Fibroblast of skin of left quadriceps (primary cell): ENCODE measurements around the gene FOXN3.
A peak's percentile ranks its signal among the peaks of the same experiment; 100 is the strongest.

Source experiments
- DNase-seq, 2 experiments: peaks; one replicate each; pipeline ENCODE4 v3.0.0-alpha.2; 2013; ENCODE audit warnings: low read depth in 2 of 2

FOXN3 gene

DNA sequence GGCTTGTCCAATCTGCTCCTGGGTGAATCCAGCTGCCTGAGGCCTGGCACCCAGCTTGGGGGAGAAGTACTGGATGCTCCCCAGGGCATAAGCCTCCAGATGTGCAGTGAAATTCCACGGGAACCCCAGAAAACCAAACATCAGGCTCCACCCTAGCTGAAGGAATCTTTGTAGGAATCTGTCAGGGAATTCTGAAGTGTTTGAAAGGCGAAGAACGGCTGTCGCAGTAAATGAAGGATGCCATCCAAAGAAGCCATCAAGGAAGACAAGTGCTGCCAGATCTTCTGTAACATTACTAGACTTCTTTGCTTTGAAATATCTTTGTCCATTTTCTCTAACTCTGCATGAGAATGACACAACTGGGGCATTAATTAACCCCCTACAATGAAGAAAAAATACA, 219.4 kb downstream of the FOXN3 start:
- DNase-seq: no peak

- DNase-seq: no peak
Observed at GRCh38 chr14:89196545-89196944, 220.5 kb downstream of the FOXN3 start.

GRCh38 chr14:89194376-89194775, 222.7 kb downstream of the FOXN3 start:
- DNase-seq: no peak

DNA sequence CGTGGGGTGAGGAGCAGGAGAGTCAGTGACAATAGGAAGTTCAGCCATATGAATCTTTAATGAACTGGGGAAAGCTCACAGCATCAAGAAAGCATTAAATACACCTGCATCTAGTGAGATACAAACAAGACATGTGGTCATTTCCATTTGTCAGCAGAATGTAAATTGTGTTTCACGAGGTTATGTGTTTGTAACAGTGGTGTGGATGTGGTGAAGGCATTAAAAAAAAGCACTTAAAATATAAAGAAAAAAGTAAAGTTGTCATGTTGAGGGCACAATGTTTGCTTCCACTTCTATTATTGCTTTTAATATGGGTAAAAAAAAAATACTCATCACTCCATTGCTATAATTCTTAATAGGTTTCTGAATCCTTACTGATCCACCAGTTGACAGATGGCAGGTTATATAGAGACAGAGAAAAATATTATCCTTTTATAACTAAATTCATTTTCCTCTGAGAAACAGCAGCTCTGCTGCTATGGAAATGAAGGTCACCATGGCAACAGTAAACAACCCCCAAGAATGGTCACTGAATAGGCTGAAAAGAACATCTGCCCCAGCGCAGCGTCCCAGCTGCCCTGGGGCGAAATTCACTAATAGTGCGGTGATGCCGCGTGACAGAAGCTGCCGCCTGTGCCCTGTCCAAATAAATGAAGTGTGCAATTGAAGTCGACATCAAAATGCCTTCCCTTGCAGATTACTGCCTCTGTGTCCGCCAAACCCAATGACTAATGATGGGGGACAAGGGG, 226.1 kb downstream of the FOXN3 start:
- no peak for DNase-seq

DNA sequence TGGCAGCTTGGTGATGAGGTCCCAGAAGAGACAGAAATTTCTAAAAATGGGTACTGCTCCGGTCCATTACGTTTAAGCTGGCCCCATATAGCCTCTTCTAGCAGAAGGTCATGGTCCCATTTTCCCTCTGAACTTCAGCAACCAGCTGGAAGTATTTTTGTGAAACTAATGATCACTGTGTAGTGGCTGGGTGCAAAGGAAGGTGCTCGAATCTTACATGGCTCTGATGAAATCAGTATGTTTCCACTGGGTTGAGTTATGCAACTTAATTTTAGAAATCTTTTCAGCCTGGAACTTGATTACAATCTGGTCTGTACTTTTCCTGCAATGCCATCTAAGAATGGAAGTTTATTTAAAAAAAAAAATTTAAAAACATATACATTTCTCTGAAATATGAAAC, 228.5 kb downstream of the FOXN3 start:
- DNase-seq: no peak

DNA sequence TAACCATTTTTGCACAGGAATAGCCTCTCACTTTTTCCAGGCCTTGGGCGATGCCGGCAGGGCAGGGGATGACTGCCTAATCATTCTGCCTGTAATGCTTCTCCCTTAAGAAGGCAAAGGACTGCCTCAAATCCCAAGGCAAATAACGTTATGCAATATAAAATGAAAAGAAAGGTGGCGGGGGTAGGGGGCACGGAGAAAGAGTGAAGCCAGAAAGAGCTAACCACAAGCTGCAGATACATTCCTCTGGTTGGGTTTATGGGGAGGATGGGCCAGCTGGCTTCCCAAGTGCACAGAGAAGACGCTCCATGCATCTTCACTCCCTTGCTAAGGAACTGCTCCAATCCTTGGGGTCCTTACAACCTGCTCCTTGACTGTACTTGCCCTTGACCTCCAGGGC, 229.5 kb downstream of the FOXN3 start:
- peak; percentile 26 to 29 for DNase-seq

GRCh38 chr14:89186856-89187376, 230.1 kb downstream of the FOXN3 start:
- no peak for DNase-seq

DNA sequence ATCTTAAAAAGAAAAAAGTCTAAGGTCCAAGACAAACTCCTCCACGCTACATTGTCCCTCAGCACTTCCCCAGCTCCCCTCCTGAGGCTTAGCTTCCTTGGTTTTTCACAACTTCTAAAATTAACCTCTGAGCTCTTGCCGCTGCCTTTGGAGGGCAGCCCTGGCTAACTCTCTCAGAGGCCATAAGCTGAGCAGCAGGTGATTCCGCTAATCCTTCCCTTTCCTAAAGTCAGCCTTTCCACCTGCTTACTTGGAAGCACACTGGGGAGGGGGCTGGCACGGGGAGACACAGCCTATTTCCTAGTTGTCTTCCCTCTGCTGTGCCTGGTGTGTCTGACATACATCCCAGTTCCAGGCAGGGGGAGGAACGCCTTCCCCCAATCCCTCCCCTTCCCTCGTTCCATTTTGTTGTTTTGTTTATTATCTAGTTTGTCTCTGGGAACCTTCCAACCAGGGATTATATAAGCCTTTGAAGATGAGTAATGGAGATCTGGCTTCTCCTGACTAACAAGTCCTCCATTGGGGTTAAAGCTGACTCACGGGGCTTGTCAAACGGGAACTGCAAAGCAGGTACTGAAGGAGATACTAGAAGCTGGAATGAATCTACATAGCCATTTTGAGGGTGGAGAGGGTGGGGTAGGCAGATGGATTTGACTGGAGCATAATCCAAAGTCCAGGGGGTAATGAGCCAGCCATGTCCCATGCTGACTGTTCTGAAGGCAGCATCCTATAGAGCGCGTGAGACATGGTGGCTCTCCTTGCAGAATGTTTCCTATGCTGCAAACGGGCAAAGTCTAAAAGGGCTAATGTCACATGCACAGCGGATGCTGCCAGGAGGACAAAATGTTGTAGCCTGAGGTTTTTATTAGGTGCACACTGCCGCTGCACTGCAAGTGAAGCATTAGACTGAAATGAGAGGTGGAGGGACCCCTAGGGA, 230.8 kb downstream of the FOXN3 start:
- peak; percentile 17 to 20 for DNase-seq

GRCh38 chr14:89184952-89185351, 232.1 kb downstream of the FOXN3 start:
- no peak for DNase-seq

- DNase-seq: no peak
Observed at GRCh38 chr14:89182326-89182725, 234.7 kb downstream of the FOXN3 start.

GRCh38 chr14:89180546-89180945, 236.5 kb downstream of the FOXN3 start:
- DNase-seq: no peak

GRCh38 chr14:89179891-89180404, 237.1 kb downstream of the FOXN3 start:
- no peak for DNase-seq

GRCh38 chr14:89178800-89179535, 238.1 kb downstream of the FOXN3 start:
- DNase-seq: no peak

- DNase-seq: no peak
Observed at GRCh38 chr14:89178376-89178775, 238.7 kb downstream of the FOXN3 start.

GRCh38 chr14:89175881-89176799, 240.9 kb downstream of the FOXN3 start:
- no peak for DNase-seq

DNA sequence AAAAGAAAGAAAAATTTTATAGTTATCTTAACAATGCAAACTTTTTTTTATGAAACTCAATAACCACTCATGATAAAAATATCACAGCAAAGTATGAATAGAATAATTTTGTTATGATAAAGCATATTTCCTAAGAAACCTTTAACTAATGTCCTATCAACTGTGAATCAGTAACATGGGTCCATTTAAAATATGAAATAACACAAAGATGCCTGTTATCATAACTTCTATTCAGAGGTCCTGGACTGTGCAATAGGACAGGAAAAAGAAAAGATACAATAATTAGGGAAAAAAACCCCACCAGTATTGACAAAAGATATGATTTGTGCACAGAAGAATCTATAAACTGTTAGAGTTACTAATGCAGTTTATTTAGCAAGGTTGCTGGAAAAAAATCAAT, 245.4 kb downstream of the FOXN3 start:
- DNase-seq: no peak

- DNase-seq: no peak
Observed at GRCh38 chr14:89171168-89171567, 245.9 kb downstream of the FOXN3 start.

DNA sequence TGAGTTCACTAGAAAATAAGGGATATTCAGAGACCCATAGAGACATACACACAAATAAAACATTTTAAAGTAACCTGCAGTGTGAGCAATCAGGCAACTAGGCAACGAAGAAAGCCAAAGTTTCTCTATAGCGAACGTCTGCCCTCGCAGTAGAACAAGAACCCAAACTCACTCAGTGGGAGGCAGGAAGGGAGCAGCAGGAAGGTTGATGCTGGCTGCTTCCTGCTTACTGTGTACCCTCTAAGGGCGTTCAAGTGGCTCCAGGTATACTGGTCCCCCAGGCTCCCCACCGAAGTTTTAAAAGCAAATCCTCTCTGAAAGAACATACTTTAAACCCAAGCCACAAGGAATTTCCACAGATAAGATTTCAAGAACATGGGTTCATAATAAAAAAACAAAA, 249.3 kb downstream of the FOXN3 start:
- no peak for DNase-seq

DNA sequence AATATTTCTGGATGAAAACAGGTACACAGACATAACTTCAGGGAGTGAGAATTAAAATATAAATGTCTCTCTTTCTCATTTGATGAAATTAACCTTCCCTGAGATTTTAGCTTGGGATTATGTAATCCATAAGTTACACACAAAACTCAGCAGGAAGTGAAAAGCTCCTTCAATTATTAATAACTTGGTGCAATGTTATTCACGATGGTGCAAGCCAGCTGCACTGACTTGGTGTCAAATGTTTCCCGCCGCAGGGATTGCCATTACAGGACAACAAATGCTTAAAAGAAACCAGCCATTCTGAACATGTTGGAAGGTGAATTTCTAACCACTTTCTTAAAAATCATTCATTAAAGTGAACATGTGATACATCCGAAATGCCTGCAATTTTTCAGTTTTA, 250.4 kb downstream of the FOXN3 start:
- no peak for DNase-seq
